Panc1 (cell line): Measurements from ENCODE around the gene ABHD18. TPM values are rescaled to one million over a fixed set of nuclear protein-coding genes. Genes with fewer than 3 reads are reported as not detected.

Experiments used
- ATAC-seq: fragments of 200-7000 bp; cut with Tn5 transposase; 2 replicates; pipeline ENCODE4 v1.9.1; 2020; ENCODE audit warnings: mild to moderate bottlenecking, moderate library complexity
- Bru-seq: library from RNA; stranded (reverse); fragments of 400-500 nt; gene quantifications from one replicate; lab custom pipeline; 2021; lab: Mats Ljungman, UMichigan
- BruChase-seq, 2 experiments: library from RNA; stranded (reverse); fragments of 400-500 nt; gene quantifications; one replicate each; lab custom pipeline; 2021; lab: Mats Ljungman, UMichigan
- BruUV-seq: library from RNA; stranded (reverse); fragments of 400-500 nt; replicated peaks from 2 replicates; lab custom pipeline; 2021; lab: Mats Ljungman, UMichigan
- CTCF ChIA-PET: fragments of 300-600 bp; sonication (Branson Sonifier 250); formaldehyde crosslinking; loops from one replicate; lab custom pipeline; 2022; ENCODE audit warnings: antibody characterized with exemption; lab: Charles Lee
- POLR2A ChIA-PET: fragments of 300-600 bp; sonication (Branson Sonifier 250); formaldehyde crosslinking; loops from one replicate; lab custom pipeline; 2022; ENCODE audit warnings: antibody characterized with exemption; lab: Charles Lee
- DNase-seq: peaks from one replicate; pipeline ENCODE4 v3.0.0-alpha.2; 2010; ENCODE audit warnings: low read depth, low spot score
- H3K27ac ChIP-seq: 2 replicates; pipeline ENCODE4 v1.5.1; 2011; ENCODE audit warnings: mild to moderate bottlenecking, low read length, inconsistent platforms
- H3K27me3 ChIP-seq: fragments of 200-500 bp; sonication (Bioruptor generic); 2 replicates; pipeline ENCODE4 v1.6.0; 2014; ENCODE audit warnings: low read length, inconsistent platforms; ENCODE audit not compliant: control insufficient read depth, insufficient read depth
- H3K36me3 ChIP-seq: fragments of 200-500 bp; sonication (Bioruptor generic); 2 replicates; pipeline ENCODE4 v1.5.1; 2014; ENCODE audit warnings: inconsistent platforms, mild to moderate bottlenecking, low read length, moderate library complexity; ENCODE audit not compliant: control insufficient read depth, insufficient read depth
- H3K4me1 ChIP-seq: 2 replicates; pipeline ENCODE4 v1.5.1; 2011; ENCODE audit warnings: inconsistent platforms, mild to moderate bottlenecking, low read length, moderate library complexity; ENCODE audit not compliant: control insufficient read depth, insufficient read depth
- H3K4me3 ChIP-seq, 2 experiments: 2 replicates each; pipeline ENCODE4 v1.5.1; 2011 to 2012; ENCODE audit warnings: low read depth in 2 of 2, low read length in 2 of 2, mild to moderate bottlenecking in 2 of 2, inconsistent platforms in 1 of 2, moderate library complexity in 1 of 2
- H3K9me3 ChIP-seq: fragments of 200-500 bp; sonication (Bioruptor generic); 2 replicates; pipeline ENCODE4 v1.5.1; 2014; ENCODE audit warnings: low read depth, mild to moderate bottlenecking, inconsistent platforms, low read length, moderate library complexity; ENCODE audit not compliant: control insufficient read depth, insufficient read depth
- POLR2AphosphoS5 ChIP-seq: IDR thresholded peaks from 2 replicates; pipeline ENCODE4 v1.6.1; 2012; ENCODE audit warnings: mild to moderate bottlenecking, low read depth, low read length, moderate library complexity
- REST ChIP-seq, 2 experiments: IDR thresholded peaks; 2 replicates each; pipeline ENCODE4 v1.6.1; 2011 to 2012; ENCODE audit warnings: low read depth in 2 of 2, control low read depth in 1 of 2, low read length in 1 of 2, mild to moderate bottlenecking in 1 of 2, moderate library complexity in 1 of 2; ENCODE audit not compliant: insufficient read depth in 1 of 2
- SIN3A ChIP-seq: IDR thresholded peaks from 2 replicates; pipeline ENCODE4 v1.6.1; 2012; ENCODE audit warnings: low read depth, mild to moderate bottlenecking, low read length, moderate library complexity, borderline replicate concordance; ENCODE audit not compliant: insufficient read depth
- TCF7L2 ChIP-seq: IDR thresholded peaks from 2 replicates; pipeline ENCODE4 v1.6.1; 2011; ENCODE audit warnings: mild to moderate bottlenecking, low read depth, low read length, inconsistent platforms
- in situ Hi-C: cut with HindIII; loops from 2 replicates; pipeline ENCODE4 v1.10.0; 2016; ENCODE audit warnings: low sequenced_read_pairs, low pct_unique_long_range_greater_than_20kb
- intact Hi-C: fragments of 100-400 bp; cut with micrococcal nuclease; formaldehyde crosslinking; loops from one replicate; pipeline ENCODE4 v1.10.0; 2022; ENCODE audit not compliant: unreplicated experiment
- long read RNA-seq: library from polyadenylated mRNA; unstranded; transcript quantifications from one replicate; pipeline ENCODE4 v2.0.0, GENCODE V29; 2021; ENCODE audit not compliant: unreplicated experiment
- polyA plus RNA-seq: library from polyadenylated mRNA; unstranded; fragments of >200 nt; gene quantifications from one replicate; pipeline ENCODE4 v1.2.1, GENCODE V29; 2012; ENCODE audit warnings: missing spikeins; ENCODE audit not compliant: insufficient read length
- total RNA-seq: library from RNA; stranded (reverse); gene quantifications from one replicate; pipeline ENCODE4 v1.2.1, GENCODE V29; 2021; ENCODE audit not compliant: unreplicated experiment
- TF ChIP-seq, protein P1 (sequence below): fragments of 450-650 bp; IDR thresholded peaks from 2 replicates; pipeline ENCODE4 v1.5.1; 2017; ENCODE audit warnings: mild to moderate bottlenecking

Gene ABHD18
- total RNA-seq, result 7.4 TPM
- 1.8 TPM for polyA plus RNA-seq
- percentile 63 among the genes with signal in this experiment for Bru-seq, nascent RNA
- percentile 65 among the genes with signal in this experiment for BruChase-seq, experiment 1, labeled RNA remaining after a 2-hour chase
- BruChase-seq, experiment 2, labeled RNA remaining after a 6-hour chase, result percentile 65 among the genes with signal in this experiment
- long read RNA-seq, full-length matches to known transcripts, result 5 of 15 reads
- long read RNA-seq, partial matches to known transcripts, result 6 of 15 reads
- long read RNA-seq, other reads (novel, unspliced or antisense), result 4 of 15 reads

- BruUV-seq, result no TSS peak
- peak; percentile 98 for ATAC-seq
- POLR2A ChIA-PET, result interaction anchor here (1.0 kb wide), 1 partner anchor 84 kb away, joined by 3 read pairs; no protein-coding TSS in a partner anchor
- peak within 1 kb of the TSS; percentile 82 for H3K27ac ChIP-seq
- DNase-seq, result peak; percentile 93
- TF ChIP-seq TCF7L2, result no peak
- peak; percentile 79 for TF ChIP-seq POLR2AphosphoS5
- TF ChIP-seq SIN3A, result no peak
- TF ChIP-seq, protein P1, sequence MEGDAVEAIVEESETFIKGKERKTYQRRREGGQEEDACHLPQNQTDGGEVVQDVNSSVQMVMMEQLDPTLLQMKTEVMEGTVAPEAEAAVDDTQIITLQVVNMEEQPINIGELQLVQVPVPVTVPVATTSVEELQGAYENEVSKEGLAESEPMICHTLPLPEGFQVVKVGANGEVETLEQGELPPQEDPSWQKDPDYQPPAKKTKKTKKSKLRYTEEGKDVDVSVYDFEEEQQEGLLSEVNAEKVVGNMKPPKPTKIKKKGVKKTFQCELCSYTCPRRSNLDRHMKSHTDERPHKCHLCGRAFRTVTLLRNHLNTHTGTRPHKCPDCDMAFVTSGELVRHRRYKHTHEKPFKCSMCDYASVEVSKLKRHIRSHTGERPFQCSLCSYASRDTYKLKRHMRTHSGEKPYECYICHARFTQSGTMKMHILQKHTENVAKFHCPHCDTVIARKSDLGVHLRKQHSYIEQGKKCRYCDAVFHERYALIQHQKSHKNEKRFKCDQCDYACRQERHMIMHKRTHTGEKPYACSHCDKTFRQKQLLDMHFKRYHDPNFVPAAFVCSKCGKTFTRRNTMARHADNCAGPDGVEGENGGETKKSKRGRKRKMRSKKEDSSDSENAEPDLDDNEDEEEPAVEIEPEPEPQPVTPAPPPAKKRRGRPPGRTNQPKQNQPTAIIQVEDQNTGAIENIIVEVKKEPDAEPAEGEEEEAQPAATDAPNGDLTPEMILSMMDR, result no peak; the same call in 1 of the 2 replicates
- TF ChIP-seq REST (IDR thresholded peaks at IDR 0.05; ENCODE audit: insufficient read depth in 1 of 2, low read depth in 2 of 2, low read length in 1 of 2), result no peak
- H3K9me3 ChIP-seq, result no peaks in the 10 kb centered on the region
- peaks cover 4% of the 10 kb centered on the region; the same call in 1 of the 2 replicates for H3K36me3 ChIP-seq
- CTCF ChIA-PET, result no interaction called here
- in situ Hi-C loops (no loop called here), intact Hi-C loops (no loop called here)
- peak within 1 kb of the TSS; percentile 86 to 89 for H3K4me3 ChIP-seq
- no peaks in the 10 kb centered on the region for H3K27me3 ChIP-seq
- peaks cover 15% of the 10 kb centered on the region for H3K4me1 ChIP-seq
These were observed at the start of gene ABHD18, which contains the start of gene MFSD8 for GRCh38 chr4:127965062-127965802. Gene ABHD18, plus strand, starts transcription at chr4:127965406. Its CDS starts 17,550 bp downstream, at chr4:127982956. Gene MFSD8, minus strand, starts transcription at chr4:127965173. Its CDS starts 40 bp downstream, at chr4:127965133.

- Histone ChIP-seq H3K4me1 (no peaks in the 10 kb centered on the region), H3K36me3 (no peaks in the 10 kb centered on the region; the same call in 1 of the 2 replicates), H3K27ac (no peak overlapping the region), H3K4me3 (no peak overlapping the region), H3K9me3 (no peaks in the 10 kb centered on the region), H3K27me3 (no peaks in the 10 kb centered on the region)
- intact Hi-C loops, result no loop called here
- TF ChIP-seq SIN3A (no peak), POLR2AphosphoS5 (no peak), REST (IDR thresholded peaks at IDR 0.05; ENCODE audit: insufficient read depth in 1 of 2, low read depth in 2 of 2, low read length in 1 of 2) (no peak)
- DNase-seq, result no peak
- POLR2A ChIA-PET, result no interaction called here
- no TSS peak for BruUV-seq
- CTCF ChIA-PET, result no interaction called here
- in situ Hi-C loops, result no loop called here
- no peak for ATAC-seq
These were observed 48.7 kb upstream of the ABHD18 start for GRCh38 chr4:127916512-127916911.
